ENCODE results near the gene FARP2. TPM values are rescaled to one million over a fixed set of nuclear protein-coding genes. Genes with fewer than 3 reads are reported as not detected.
"Not testable (repeated sequence)": the region's sequence is repeated elsewhere in the genome, so short reads cannot be mapped to it uniquely, and the experiment has no call there.

The FARP2 gene
- polyA plus RNA-seq, 6 donors from 2014 or later = 24.4 to 35.6 (median 29.5) TPM

DNA sequence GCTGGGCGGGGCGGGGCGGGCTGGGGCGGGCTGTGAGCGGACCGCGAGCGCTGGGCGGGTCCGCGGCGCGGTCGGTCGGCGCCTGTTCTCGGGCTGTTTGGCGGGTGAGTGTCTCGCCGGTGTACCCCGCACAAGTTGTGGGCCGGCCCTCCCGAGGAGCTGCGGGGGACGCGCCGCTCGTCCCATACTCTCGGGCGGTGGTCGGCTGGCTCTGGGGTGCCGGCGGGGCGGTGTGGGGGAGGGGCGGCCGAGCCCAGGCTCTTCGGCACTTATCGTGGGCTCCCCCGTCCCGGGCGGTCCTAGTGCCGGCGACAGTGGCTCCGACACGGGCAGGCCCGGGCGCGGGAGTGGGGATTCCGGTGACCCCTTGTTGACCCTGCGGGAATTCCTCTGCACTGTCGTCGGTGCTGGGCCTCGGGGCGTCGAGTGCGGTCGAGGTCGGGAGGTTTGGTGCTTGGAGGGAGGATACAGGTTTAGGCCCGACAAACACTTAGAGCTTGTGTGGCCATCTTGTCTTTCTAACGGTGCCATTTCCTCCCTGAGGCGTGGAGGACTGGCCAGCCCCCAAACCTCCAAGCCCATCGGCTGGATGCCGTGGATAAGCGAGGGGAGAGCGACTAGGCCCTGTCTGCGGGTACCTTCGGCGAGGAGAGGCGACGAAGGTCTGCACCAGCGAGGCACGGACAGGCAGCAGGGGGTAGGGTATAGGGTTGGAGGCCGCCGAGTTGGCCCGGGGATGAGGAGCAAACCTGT lies 40.0 kb upstream of the FARP2 start, which contains the start of gene SEPTIN2:
Gene SEPTIN2 (plus strand): TSS at position 47 of the 753 bp plus-strand sequence. CDS start 8,308 bp downstream, outside the sequence.
- Mint-ChIP-seq H3K27ac (peak within 1 kb of the TSS; percentile 98 to 100 (median 100)), H3K4me1 (peaks cover 63 to 75% (median 73%) of the 10 kb centered on the region in 3 donors), H3K9me3 (peaks cover 0 to 2% (median 0%) of the 10 kb centered on the region in 7 donors), H3K36me3 (no peaks in the 10 kb centered on the region), H3K27me3 (no peaks in the 10 kb centered on the region), H3K4me3 (peak within 1 kb of the TSS; percentile 91 to 100 (median 99))
- DNase-seq (peak; percentile 81), ATAC-seq (ENCODE audit: low read depth in 2 of 2) (peak; percentile 39 to 47)

DNA sequence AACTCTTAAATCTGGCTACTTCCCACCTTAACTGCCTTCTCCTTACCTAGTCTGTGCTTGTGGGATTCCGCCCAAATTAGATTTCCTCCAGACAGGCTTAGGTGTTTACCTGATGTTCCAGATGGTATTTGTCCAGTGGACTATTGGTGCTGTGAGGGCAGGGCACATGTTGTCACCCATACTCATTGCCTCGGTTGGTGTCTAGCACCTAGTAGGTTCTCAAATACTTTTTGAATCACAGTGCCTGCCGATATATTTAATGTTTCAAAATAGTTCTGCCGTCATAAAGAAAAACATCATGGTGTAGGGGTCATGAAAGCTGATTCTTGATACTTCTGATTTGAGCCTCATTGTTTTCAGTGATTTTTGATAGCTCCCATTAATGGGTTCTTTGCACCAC lies 39.3 kb upstream of the FARP2 start:
- Mint-ChIP-seq H3K9me3 (peaks cover 0 to 2% (median 0%) of the 10 kb centered on the region in 7 donors), H3K27ac (peak overlapping the region; percentile 97 to 100 (median 98)), H3K36me3 (no peaks in the 10 kb centered on the region), H3K4me3 (peak overlapping the region; percentile 91 to 100 (median 99)), H3K4me1 (peaks cover 63 to 75% (median 73%) of the 10 kb centered on the region in 3 donors), H3K27me3 (no peaks in the 10 kb centered on the region)
- DNase-seq = no peak
- ATAC-seq (ENCODE audit: low read depth in 2 of 2) = no peak

DNA sequence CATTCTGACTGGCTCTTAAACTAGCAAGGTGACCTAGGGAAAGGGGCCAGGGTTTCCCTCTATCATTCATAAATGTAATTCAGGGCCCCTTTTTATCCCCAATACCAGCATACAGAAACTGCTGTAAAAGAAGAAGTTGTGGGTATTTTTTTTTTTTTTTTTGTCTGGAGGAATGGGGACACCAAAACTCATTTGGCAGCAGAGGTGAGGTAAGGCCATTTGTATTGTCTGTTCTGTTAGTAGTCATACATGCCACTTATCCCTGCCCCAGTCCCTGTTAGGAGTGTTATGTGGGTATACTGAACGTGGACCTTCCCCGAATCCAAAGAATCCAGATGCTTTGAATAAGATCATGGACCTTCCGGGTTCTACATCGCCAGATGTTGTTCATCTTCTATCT lies 38.7 kb upstream of the FARP2 start:
- ATAC-seq (ENCODE audit: low read depth in 2 of 2) (no peak), DNase-seq (peak; percentile 45)
- peaks cover 63 to 77% (median 75%) of the 10 kb centered on the region in 3 donors for H3K4me1 Mint-ChIP-seq
- peak overlapping the region; percentile 73 to 100 (median 98) for H3K27ac Mint-ChIP-seq
- H3K27me3 Mint-ChIP-seq = no peaks in the 10 kb centered on the region
- H3K4me3 Mint-ChIP-seq = peak overlapping the region; percentile 91 to 100 (median 99)
- H3K36me3 Mint-ChIP-seq = no peaks in the 10 kb centered on the region
- peaks cover 0 to 2% (median 0%) of the 10 kb centered on the region in 7 donors for H3K9me3 Mint-ChIP-seq

DNA sequence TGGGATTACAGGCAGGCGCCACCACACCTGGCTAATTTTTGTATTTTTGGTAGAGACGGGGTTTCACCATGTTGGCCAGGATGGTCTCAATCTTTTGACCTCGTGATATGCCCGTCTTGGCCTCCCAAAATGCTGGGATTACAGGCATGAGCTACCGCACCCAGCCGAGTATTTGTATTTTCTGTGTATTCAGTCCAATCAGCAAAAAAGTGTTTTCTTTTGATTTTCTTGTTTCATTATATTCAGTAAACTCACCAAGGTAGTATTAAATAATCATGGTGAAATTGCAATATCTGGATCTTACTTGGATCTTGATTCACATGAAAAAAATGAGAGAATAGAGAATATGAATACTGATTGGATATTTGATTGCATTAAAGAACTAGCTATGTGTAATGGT lies 37.3 kb upstream of the FARP2 start:
- not testable (repeated sequence) for H3K36me3 Mint-ChIP-seq; H3K27me3 Mint-ChIP-seq; ATAC-seq (ENCODE audit: low read depth in 2 of 2)

DNA sequence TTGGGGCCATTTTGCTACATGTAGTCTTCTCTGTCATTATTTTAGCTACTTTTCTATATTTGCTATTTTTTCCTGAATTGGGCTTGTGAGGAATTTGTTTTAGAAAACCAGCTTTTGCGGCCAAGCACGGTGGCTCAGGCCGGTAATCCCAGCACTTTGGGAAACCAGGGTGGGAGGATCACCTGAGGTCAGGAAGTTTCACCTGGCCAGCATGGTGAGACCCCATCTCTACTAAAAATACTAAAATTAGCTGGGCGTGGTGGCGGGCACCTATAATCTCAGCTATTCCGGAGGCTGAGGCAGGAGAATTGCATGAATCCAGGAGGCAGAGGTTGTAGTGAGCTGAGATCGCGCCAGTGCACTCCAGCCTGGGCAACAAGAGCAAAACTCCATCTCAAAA lies 35.7 kb upstream of the FARP2 start:
- no peaks in the 10 kb centered on the region for H3K9me3 Mint-ChIP-seq
- peak overlapping the region in 1 of 6 donors; percentile 6 for H3K27ac Mint-ChIP-seq
- H3K4me3 Mint-ChIP-seq = peak overlapping the region in 1 of 8 donors; percentile 51
- H3K36me3 Mint-ChIP-seq = peaks cover 0 to 7% of the 10 kb centered on the region in 2 donors
- no peaks in the 10 kb centered on the region for H3K27me3 Mint-ChIP-seq
- H3K4me1 Mint-ChIP-seq = peaks cover 60 to 87% (median 81%) of the 10 kb centered on the region in 3 donors
- ATAC-seq (ENCODE audit: low read depth in 2 of 2) (no peak), DNase-seq (no peak)

More for the DNA sequence above, 37.3 kb upstream of the FARP2 start:
- not testable (repeated sequence) for H3K9me3 Mint-ChIP-seq, DNase-seq, H3K27ac Mint-ChIP-seq
- Mint-ChIP-seq H3K4me3 (peak overlapping the region in 2 of 8 donors; percentile 24 to 60), H3K4me1 (peaks cover 59 to 76% (median 73%) of the 10 kb centered on the region in 3 donors)

DNA sequence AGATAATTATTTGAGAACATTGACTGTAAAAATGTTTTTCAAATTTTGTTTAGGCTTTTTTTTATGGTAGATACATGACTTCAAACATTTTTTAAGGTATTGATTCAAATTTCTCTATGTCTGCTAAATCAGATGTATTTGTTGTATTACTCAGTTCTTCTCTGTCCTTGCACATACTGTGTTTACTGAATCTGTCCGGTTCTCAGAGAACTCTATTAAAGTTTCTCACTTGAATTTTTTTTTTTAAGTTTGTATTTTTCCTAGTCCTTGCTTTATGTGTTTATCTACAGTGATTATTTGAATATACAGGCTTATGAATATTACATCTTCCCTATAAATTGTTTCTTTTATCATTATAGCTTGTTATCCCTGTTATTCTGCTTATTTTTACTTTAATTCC lies 35.1 kb upstream of the FARP2 start:
- peak overlapping the region in 3 of 6 donors; percentile 6 to 81 (median 43) for H3K27ac Mint-ChIP-seq
- H3K36me3 Mint-ChIP-seq = peaks cover 0 to 7% of the 10 kb centered on the region in 2 donors
- H3K4me1 Mint-ChIP-seq = peaks cover 60 to 90% (median 82%) of the 10 kb centered on the region in 3 donors
- ATAC-seq (ENCODE audit: low read depth in 2 of 2) (no peak), DNase-seq (no peak)
- no peaks in the 10 kb centered on the region for H3K9me3 Mint-ChIP-seq
- no peaks in the 10 kb centered on the region for H3K27me3 Mint-ChIP-seq
- no peak overlapping the region for H3K4me3 Mint-ChIP-seq

DNA sequence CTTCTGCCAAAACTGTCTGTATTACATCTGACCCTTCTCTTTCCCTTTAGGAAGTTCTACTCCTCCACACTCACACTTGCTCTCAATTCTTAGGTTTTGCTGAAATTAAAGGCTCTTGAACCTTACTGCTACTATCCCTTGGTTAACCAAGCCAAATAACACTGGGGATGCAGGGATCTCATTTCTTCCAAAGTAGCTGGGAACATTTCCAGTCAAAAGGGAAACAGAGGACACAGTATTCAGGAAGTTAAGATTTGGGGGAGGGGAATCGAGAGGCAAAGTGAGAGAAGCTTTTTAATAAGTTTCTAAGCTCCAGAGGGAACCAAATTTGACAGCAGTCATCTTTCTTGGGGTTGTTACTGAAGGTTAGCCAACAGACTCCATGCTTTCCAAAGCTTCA lies 34.2 kb upstream of the FARP2 start:
- H3K27me3 Mint-ChIP-seq = no peaks in the 10 kb centered on the region
- no peak overlapping the region for H3K4me3 Mint-ChIP-seq
- peaks cover 52 to 84% (median 73%) of the 10 kb centered on the region in 3 donors for H3K4me1 Mint-ChIP-seq
- peaks cover 4 to 7% of the 10 kb centered on the region in 2 donors for H3K36me3 Mint-ChIP-seq
- no peak for ATAC-seq (ENCODE audit: low read depth in 2 of 2)
- peak overlapping the region in 1 of 6 donors; percentile 71 for H3K27ac Mint-ChIP-seq
- H3K9me3 Mint-ChIP-seq = no peaks in the 10 kb centered on the region
- DNase-seq = no peak

DNA sequence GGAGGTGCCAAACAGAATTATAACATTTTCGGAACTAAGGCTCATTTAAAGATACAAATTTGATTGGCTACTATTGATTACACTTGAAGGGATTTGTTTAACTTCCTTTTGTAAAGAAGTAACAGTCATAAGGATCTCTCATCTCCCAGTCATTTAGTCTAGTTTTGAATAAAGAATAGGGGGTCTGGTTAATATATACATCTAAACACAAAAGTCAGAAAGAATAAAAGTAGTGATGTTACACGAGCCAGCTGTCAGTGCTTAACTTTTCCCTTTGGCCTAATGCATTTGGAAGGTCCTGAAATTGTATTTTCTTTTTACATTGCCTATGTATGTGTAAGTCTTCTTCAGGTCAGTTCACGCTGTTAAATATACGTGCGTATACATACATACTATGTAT lies 32.3 kb upstream of the FARP2 start:
- Mint-ChIP-seq H3K4me3 (peak overlapping the region in 2 of 8 donors; percentile 2 to 30), H3K27me3 (no peaks in the 10 kb centered on the region), H3K9me3 (no peaks in the 10 kb centered on the region), H3K36me3 (peaks cover 15 to 17% of the 10 kb centered on the region in 2 donors), H3K27ac (peak overlapping the region in 2 of 6 donors; percentile 20 to 61), H3K4me1 (peaks cover 40 to 65% (median 61%) of the 10 kb centered on the region in 3 donors)
- ATAC-seq (ENCODE audit: low read depth in 2 of 2) = no peak
- DNase-seq = no peak

DNA sequence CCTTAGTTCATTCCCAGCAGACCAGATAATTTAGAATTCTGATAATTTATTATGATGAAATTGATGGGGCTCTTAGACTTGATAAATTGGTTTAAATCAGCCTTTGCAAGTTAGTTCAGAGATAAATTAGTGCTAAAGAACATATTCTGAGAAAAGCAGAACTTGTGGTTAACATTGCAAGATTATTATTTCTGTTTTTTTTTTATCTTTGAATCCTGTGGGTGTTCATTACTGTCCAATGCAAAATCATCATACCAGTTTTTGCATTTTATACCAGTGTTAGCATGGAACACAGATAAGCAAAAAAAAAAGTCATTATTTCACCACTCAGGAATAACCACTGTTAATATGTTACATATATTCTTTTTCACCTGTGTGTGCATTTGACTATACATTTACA lies 31.3 kb upstream of the FARP2 start:
- Mint-ChIP-seq H3K27ac (peak overlapping the region in 3 of 6 donors; percentile 37 to 65 (median 61)), H3K4me1 (peaks cover 35 to 57% (median 55%) of the 10 kb centered on the region in 3 donors), H3K36me3 (peaks cover 17 to 21% of the 10 kb centered on the region in 2 donors), H3K4me3 (peak overlapping the region in 6 of 8 donors; percentile 14 to 70 (median 39)), H3K27me3 (no peaks in the 10 kb centered on the region), H3K9me3 (no peaks in the 10 kb centered on the region)
- DNase-seq (peak; percentile 29), ATAC-seq (ENCODE audit: low read depth in 2 of 2) (peak; percentile 80 to 85)

DNA sequence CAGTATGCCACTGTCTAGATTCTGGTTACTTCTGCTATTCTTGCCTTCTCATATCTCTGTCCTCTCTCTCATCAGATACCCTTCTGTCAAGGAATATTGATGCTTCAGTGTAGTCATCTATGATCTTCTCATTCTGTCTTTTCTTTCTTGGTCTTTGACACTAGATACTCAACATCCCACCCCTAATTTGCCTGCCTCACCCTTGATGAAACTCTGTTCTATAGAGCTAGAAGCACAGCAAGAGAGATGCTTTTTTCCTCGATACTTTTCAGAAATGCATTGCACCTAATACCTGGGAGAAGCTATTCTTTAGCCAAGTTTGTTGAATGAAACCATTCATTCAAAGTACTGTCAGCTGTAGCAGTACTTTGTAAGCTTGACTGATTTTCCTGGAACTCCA lies 30.8 kb upstream of the FARP2 start:
- Mint-ChIP-seq H3K4me1 (peaks cover 30 to 52% (median 50%) of the 10 kb centered on the region in 3 donors), H3K27ac (no peak overlapping the region), H3K9me3 (no peaks in the 10 kb centered on the region), H3K27me3 (no peaks in the 10 kb centered on the region), H3K36me3 (peaks cover 17 to 26% of the 10 kb centered on the region in 2 donors), H3K4me3 (peak overlapping the region in 2 of 8 donors; percentile 0 to 4)
- DNase-seq (no peak), ATAC-seq (ENCODE audit: low read depth in 2 of 2) (no peak)

DNA sequence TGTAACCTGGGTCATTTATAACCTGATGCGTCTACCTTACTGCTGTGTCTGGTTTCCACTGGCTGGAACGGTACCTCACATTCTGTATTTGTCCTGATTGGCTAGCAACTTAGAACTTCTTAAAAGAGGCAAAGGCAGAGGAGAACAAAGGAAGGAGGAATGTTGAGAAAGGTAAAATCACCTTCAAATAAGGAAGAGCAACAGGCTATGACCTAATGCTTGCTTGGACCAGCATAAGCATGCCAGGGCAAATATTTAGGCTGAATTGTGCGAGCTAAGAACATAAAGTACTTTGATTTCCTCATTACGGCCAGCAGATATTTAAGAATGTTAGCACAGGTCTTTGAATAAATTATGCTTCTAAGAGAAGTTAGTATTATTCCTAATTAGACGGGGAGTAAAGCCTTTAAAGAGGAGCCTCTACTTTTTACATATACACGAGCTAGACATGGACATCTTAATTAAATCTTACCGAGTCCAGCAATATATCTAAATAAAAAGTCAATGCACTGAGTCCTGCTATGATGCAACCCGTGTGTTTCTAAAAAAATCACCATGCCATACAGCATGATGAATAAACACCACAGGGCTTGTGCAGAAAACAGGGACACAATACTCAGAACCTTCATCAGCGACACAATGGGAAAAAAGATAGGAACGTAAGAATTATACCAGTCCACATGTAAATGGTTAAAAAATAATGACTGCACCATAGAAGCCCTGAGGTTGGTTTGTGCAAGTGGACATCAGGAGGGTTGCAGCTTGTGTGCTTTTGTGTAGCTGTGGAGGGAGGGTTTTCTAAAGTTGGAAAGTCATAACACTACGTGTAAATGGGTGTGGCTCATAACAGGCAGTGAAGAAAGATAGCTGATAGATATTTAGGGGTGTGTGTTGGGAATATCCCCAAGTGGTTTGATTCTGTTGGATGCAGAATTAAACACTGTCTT lies 26.1 kb upstream of the FARP2 start:
- H3K27ac Mint-ChIP-seq = no peak overlapping the region
- no peak for ATAC-seq (ENCODE audit: low read depth in 2 of 2)
- DNase-seq = no peak
- peaks cover 28 to 29% of the 10 kb centered on the region in 2 donors for H3K36me3 Mint-ChIP-seq
- no peaks in the 10 kb centered on the region for H3K27me3 Mint-ChIP-seq
- no peaks in the 10 kb centered on the region for H3K9me3 Mint-ChIP-seq
- H3K4me3 Mint-ChIP-seq = no peak overlapping the region
- peaks cover 7 to 13% (median 8%) of the 10 kb centered on the region in 3 donors for H3K4me1 Mint-ChIP-seq

DNA sequence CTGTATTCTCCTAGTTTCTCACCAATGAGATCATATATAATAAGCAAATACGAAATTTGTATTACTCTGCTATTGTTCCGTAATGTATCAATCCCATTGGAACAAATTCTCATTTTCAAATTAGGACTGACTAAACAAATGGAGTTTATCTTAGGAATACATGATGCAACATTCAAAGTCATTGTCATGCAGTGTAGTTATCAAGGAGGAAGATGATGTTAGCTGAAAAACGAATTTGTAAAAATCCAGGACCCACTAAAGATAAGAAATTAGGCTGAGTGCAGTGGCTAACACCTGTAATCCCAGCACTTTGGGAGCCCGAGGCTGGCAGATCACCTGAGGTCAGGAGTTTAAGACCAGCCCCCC lies 25.5 kb upstream of the FARP2 start:
- H3K9me3 Mint-ChIP-seq = no peaks in the 10 kb centered on the region
- H3K27me3 Mint-ChIP-seq = no peaks in the 10 kb centered on the region
- peaks cover 1 to 9% (median 4%) of the 10 kb centered on the region in 3 donors for H3K4me1 Mint-ChIP-seq
- DNase-seq (no peak), ATAC-seq (ENCODE audit: low read depth in 2 of 2) (no peak)
- peaks cover 28 to 29% of the 10 kb centered on the region in 2 donors for H3K36me3 Mint-ChIP-seq
- H3K27ac Mint-ChIP-seq = no peak overlapping the region
- H3K4me3 Mint-ChIP-seq = no peak overlapping the region

DNA sequence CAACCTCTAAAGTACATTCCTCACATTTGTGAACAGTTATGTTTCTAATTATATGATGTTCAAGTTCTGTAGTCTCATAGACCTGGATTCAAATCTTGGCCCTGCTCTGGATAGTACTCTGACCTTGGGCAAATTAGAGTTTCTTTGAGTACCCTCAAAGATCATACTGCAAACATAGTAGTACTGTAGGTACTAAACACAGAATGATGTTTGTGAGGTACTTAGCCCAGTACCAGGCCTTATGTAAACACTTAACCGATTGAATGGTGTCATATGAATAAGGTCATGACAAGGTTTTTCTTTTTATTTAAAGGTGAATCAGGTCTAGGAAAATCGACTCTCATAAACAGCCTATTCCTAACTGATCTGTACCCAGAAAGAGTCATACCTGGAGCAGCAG lies 21.3 kb upstream of the FARP2 start:
- Mint-ChIP-seq H3K27me3 (no peaks in the 10 kb centered on the region), H3K4me1 (peaks cover 13 to 16% (median 13%) of the 10 kb centered on the region in 3 donors), H3K4me3 (no peak overlapping the region), H3K27ac (no peak overlapping the region), H3K9me3 (no peaks in the 10 kb centered on the region), H3K36me3 (peaks cover 11 to 25% of the 10 kb centered on the region in 2 donors)
- no peak for ATAC-seq (ENCODE audit: low read depth in 2 of 2)
- no peak for DNase-seq
